Activated naive CD8-positive, alpha-beta T cell (primary cell): Measurements from ENCODE around the gene GALNT2.

ENCODE experiments used
- H3K27ac Mint-ChIP-seq: one replicate; pipeline ENCODE4 v1.8.0; 2021; ENCODE audit warnings: mixed read lengths
- H3K27me3 Mint-ChIP-seq: one replicate; pipeline ENCODE4 v1.8.0; 2021; ENCODE audit warnings: mixed read lengths
- H3K36me3 Mint-ChIP-seq: one replicate; pipeline ENCODE4 v1.8.0; 2021; ENCODE audit warnings: mixed read lengths
- H3K4me1 Mint-ChIP-seq: one replicate; pipeline ENCODE4 v1.8.0; 2021; ENCODE audit warnings: low read depth, mixed read lengths
- H3K4me3 Mint-ChIP-seq: one replicate; pipeline ENCODE4 v1.8.0; 2021; ENCODE audit warnings: mild to moderate bottlenecking, mixed read lengths
- H3K9me3 Mint-ChIP-seq: one replicate; pipeline ENCODE4 v1.8.0; 2021; ENCODE audit warnings: low read depth, mixed read lengths

Gene GALNT2

GRCh38 chr1:230228236-230228897 lies 161.3 kb downstream of the GALNT2 start:
- H3K27me3 Mint-ChIP-seq: no peaks in the 10 kb centered on the region
- H3K36me3 Mint-ChIP-seq: peaks cover 10% of the 10 kb centered on the region
- no peaks in the 10 kb centered on the region for H3K9me3 Mint-ChIP-seq
- peaks cover 6% of the 10 kb centered on the region for H3K4me1 Mint-ChIP-seq
- no peak overlapping the region for H3K4me3 Mint-ChIP-seq
- no peak overlapping the region for H3K27ac Mint-ChIP-seq

- H3K27me3 Mint-ChIP-seq: no peaks in the 10 kb centered on the region
- no peak overlapping the region for H3K4me3 Mint-ChIP-seq
- H3K36me3 Mint-ChIP-seq: peaks cover 14% of the 10 kb centered on the region
- no peak overlapping the region for H3K27ac Mint-ChIP-seq
- peaks cover 6% of the 10 kb centered on the region for H3K4me1 Mint-ChIP-seq
- H3K9me3 Mint-ChIP-seq: no peaks in the 10 kb centered on the region
Observed at GRCh38 chr1:230230273-230230672, 163.2 kb downstream of the GALNT2 start.

- Mint-ChIP-seq H3K4me1 (peaks cover 6% of the 10 kb centered on the region), H3K27ac (no peak overlapping the region), H3K9me3 (no peaks in the 10 kb centered on the region), H3K36me3 (peaks cover 13% of the 10 kb centered on the region), H3K4me3 (no peak overlapping the region), H3K27me3 (no peaks in the 10 kb centered on the region)
Observed at GRCh38 chr1:230230948-230231773, 164.1 kb downstream of the GALNT2 start.

GRCh38 chr1:230231774-230232145 lies 164.7 kb downstream of the GALNT2 start:
- Mint-ChIP-seq H3K4me3 (no peak overlapping the region), H3K27ac (no peak overlapping the region), H3K4me1 (peaks cover 6% of the 10 kb centered on the region), H3K27me3 (no peaks in the 10 kb centered on the region), H3K36me3 (peaks cover 13% of the 10 kb centered on the region), H3K9me3 (no peaks in the 10 kb centered on the region)

GRCh38 chr1:230232371-230232771 lies 165.3 kb downstream of the GALNT2 start:
- peaks cover 19% of the 10 kb centered on the region for H3K36me3 Mint-ChIP-seq
- H3K4me3 Mint-ChIP-seq: no peak overlapping the region
- peaks cover 6% of the 10 kb centered on the region for H3K4me1 Mint-ChIP-seq
- H3K27me3 Mint-ChIP-seq: no peaks in the 10 kb centered on the region
- H3K9me3 Mint-ChIP-seq: no peaks in the 10 kb centered on the region
- H3K27ac Mint-ChIP-seq: no peak overlapping the region

GRCh38 chr1:230233786-230234185 lies 166.7 kb downstream of the GALNT2 start:
- peaks cover 6% of the 10 kb centered on the region for H3K4me1 Mint-ChIP-seq
- no peaks in the 10 kb centered on the region for H3K9me3 Mint-ChIP-seq
- H3K36me3 Mint-ChIP-seq: peaks cover 21% of the 10 kb centered on the region
- H3K4me3 Mint-ChIP-seq: no peak overlapping the region
- H3K27me3 Mint-ChIP-seq: no peaks in the 10 kb centered on the region
- no peak overlapping the region for H3K27ac Mint-ChIP-seq

- no peaks in the 10 kb centered on the region for H3K27me3 Mint-ChIP-seq
- H3K27ac Mint-ChIP-seq: no peak overlapping the region
Observed at GRCh38 chr1:230235876-230236275, 168.8 kb downstream of the GALNT2 start.

GRCh38 chr1:230236301-230237008 lies 169.4 kb downstream of the GALNT2 start:
- peaks cover 15% of the 10 kb centered on the region for H3K4me1 Mint-ChIP-seq
- peaks cover 32% of the 10 kb centered on the region for H3K36me3 Mint-ChIP-seq
- no peaks in the 10 kb centered on the region for H3K27me3 Mint-ChIP-seq
- no peaks in the 10 kb centered on the region for H3K9me3 Mint-ChIP-seq
- no peak overlapping the region for H3K4me3 Mint-ChIP-seq
- H3K27ac Mint-ChIP-seq: no peak overlapping the region

More at GRCh38 chr1:230235876-230236275, 168.8 kb downstream of the GALNT2 start:
- peaks cover 14% of the 10 kb centered on the region for H3K4me1 Mint-ChIP-seq
- no peak overlapping the region for H3K4me3 Mint-ChIP-seq
- H3K36me3 Mint-ChIP-seq: peaks cover 27% of the 10 kb centered on the region
- H3K9me3 Mint-ChIP-seq: no peaks in the 10 kb centered on the region

- H3K36me3 Mint-ChIP-seq: peaks cover 32% of the 10 kb centered on the region
Observed at GRCh38 chr1:230237009-230237370, 170.0 kb downstream of the GALNT2 start.

GRCh38 chr1:230237805-230238204 lies 170.8 kb downstream of the GALNT2 start:
- Mint-ChIP-seq H3K27ac (no peak overlapping the region), H3K27me3 (no peaks in the 10 kb centered on the region), H3K36me3 (peaks cover 32% of the 10 kb centered on the region), H3K4me3 (no peak overlapping the region), H3K9me3 (no peaks in the 10 kb centered on the region), H3K4me1 (peaks cover 13% of the 10 kb centered on the region)

More at GRCh38 chr1:230237009-230237370, 170.0 kb downstream of the GALNT2 start:
- Mint-ChIP-seq H3K4me1 (peaks cover 13% of the 10 kb centered on the region), H3K4me3 (no peak overlapping the region), H3K9me3 (no peaks in the 10 kb centered on the region), H3K27me3 (no peaks in the 10 kb centered on the region), H3K27ac (no peak overlapping the region)

GRCh38 chr1:230240446-230241086 lies 173.5 kb downstream of the GALNT2 start:
- H3K4me3 Mint-ChIP-seq: no peak overlapping the region
- H3K27me3 Mint-ChIP-seq: no peaks in the 10 kb centered on the region
- peaks cover 17% of the 10 kb centered on the region for H3K4me1 Mint-ChIP-seq
- H3K9me3 Mint-ChIP-seq: no peaks in the 10 kb centered on the region
- H3K36me3 Mint-ChIP-seq: peaks cover 30% of the 10 kb centered on the region
- H3K27ac Mint-ChIP-seq: peak overlapping the region; percentile 82

- Mint-ChIP-seq H3K9me3 (no peaks in the 10 kb centered on the region), H3K36me3 (peaks cover 31% of the 10 kb centered on the region), H3K4me3 (no peak overlapping the region), H3K27ac (no peak overlapping the region), H3K4me1 (peaks cover 17% of the 10 kb centered on the region), H3K27me3 (no peaks in the 10 kb centered on the region)
Observed at GRCh38 chr1:230242326-230242725, 175.3 kb downstream of the GALNT2 start.

- no peaks in the 10 kb centered on the region for H3K27me3 Mint-ChIP-seq
- peaks cover 25% of the 10 kb centered on the region for H3K36me3 Mint-ChIP-seq
- H3K27ac Mint-ChIP-seq: no peak overlapping the region
- H3K4me3 Mint-ChIP-seq: no peak overlapping the region
- no peaks in the 10 kb centered on the region for H3K9me3 Mint-ChIP-seq
- H3K4me1 Mint-ChIP-seq: peaks cover 17% of the 10 kb centered on the region
Observed at GRCh38 chr1:230243146-230243545, 176.1 kb downstream of the GALNT2 start.

GRCh38 chr1:230243583-230244353 lies 176.7 kb downstream of the GALNT2 start:
- Mint-ChIP-seq H3K4me1 (peaks cover 17% of the 10 kb centered on the region), H3K27ac (no peak overlapping the region), H3K4me3 (no peak overlapping the region), H3K9me3 (no peaks in the 10 kb centered on the region), H3K36me3 (peaks cover 24% of the 10 kb centered on the region), H3K27me3 (no peaks in the 10 kb centered on the region)
